Fibroblast of lung (primary cell): Measurements from ENCODE around the gene OXA1L. TPM values are rescaled to one million over a fixed set of nuclear protein-coding genes. Genes with fewer than 3 reads are reported as not detected.
"Not testable (repeated sequence)": the region's sequence is repeated elsewhere in the genome, so short reads cannot be mapped to it uniquely, and the experiment has no call there.

Experiments
- DNase-seq, 2 donors: peaks; one replicate each; pipeline versions ENCODE4 v3.0.0 to v3.0.0-alpha.2; 2010; ENCODE audit warnings: low read depth in 2 of 2
- H2AFZ ChIP-seq: 2 replicates; pipeline ENCODE4 v1.5.1; 2012; ENCODE audit warnings: low read length, control low read depth, inconsistent platforms
- H3K27ac ChIP-seq: 2 replicates; pipeline ENCODE4 v1.5.1; 2011; ENCODE audit warnings: low read length, control low read depth; ENCODE audit not compliant: insufficient read depth
- H3K27me3 ChIP-seq: 2 replicates; pipeline ENCODE4 v1.5.1; 2011; ENCODE audit warnings: mild to moderate bottlenecking, low read length; ENCODE audit not compliant: control insufficient read depth, insufficient read depth
- H3K36me3 ChIP-seq: 2 replicates; pipeline ENCODE4 v1.5.1; 2011; ENCODE audit warnings: low read length; ENCODE audit not compliant: control insufficient read depth, insufficient read depth
- H3K4me1 ChIP-seq: 2 replicates; pipeline ENCODE4 v1.5.1; 2011; ENCODE audit warnings: low read length; ENCODE audit not compliant: control insufficient read depth, insufficient read depth; ENCODE audit errors: extremely low read depth
- H3K4me2 ChIP-seq: 2 replicates; pipeline ENCODE4 v1.5.1; 2011; ENCODE audit warnings: low read length, control low read depth; ENCODE audit not compliant: insufficient read depth; ENCODE audit errors: extremely low read depth
- H3K4me3 ChIP-seq, 4 experiments: fragments of 200-600 bp in 1 of 4; sonication (generic) in 1 of 4; replicated peaks in 1 of 4; 2 replicates each; pipeline ENCODE4 v1.5.1; 2011 to 2016; ENCODE audit warnings: low read length in 4 of 4, low read depth in 3 of 4, mild to moderate bottlenecking in 3 of 4, control low read depth in 2 of 4, inconsistent platforms in 1 of 4, mixed read lengths in 1 of 4; ENCODE audit not compliant: insufficient read depth in 1 of 4; ENCODE audit errors: control extremely low read depth in 1 of 4
- H3K79me2 ChIP-seq: 2 replicates; pipeline ENCODE4 v1.5.1; 2012; ENCODE audit warnings: mild to moderate bottlenecking, low read length, inconsistent platforms; ENCODE audit not compliant: control insufficient read depth, insufficient read depth
- H3K9ac ChIP-seq: 2 replicates; pipeline ENCODE4 v1.5.1; 2011; ENCODE audit warnings: mild to moderate bottlenecking, low read length, control low read depth; ENCODE audit not compliant: insufficient read depth
- H3K9me3 ChIP-seq: 2 replicates; pipeline ENCODE4 v1.5.1; 2012; ENCODE audit warnings: low read depth, low read length; ENCODE audit not compliant: control insufficient read depth, insufficient read depth
- H4K20me1 ChIP-seq: 2 replicates; pipeline ENCODE4 v1.5.1; 2011; ENCODE audit warnings: low read length; ENCODE audit not compliant: control insufficient read depth, insufficient read depth; ENCODE audit errors: extremely low read depth
- CTCF ChIP-seq, 2 donors: IDR thresholded peaks in 1 of 2; conservative IDR thresholded peaks in 1 of 2; 1 replicate in 1 of 2; 2 replicates in 1 of 2; pipeline ENCODE4 v1.5.1; 2011 to 2012; ENCODE audit warnings: low read length in 2 of 2, control low read depth in 1 of 2, inconsistent platforms in 1 of 2, low read depth in 1 of 2, mild to moderate bottlenecking in 1 of 2
- EZH2 ChIP-seq: IDR thresholded peaks from 2 replicates; pipeline ENCODE4 v1.5.1; 2012; ENCODE audit warnings: low read length, control low read depth, mild to moderate bottlenecking; ENCODE audit errors: missing control alignments
- polyA plus RNA-seq, 2 donors: library from polyadenylated mRNA; depleted of rRNA in 1 of 2; stranded (reverse) in 1 of 2; unstranded in 1 of 2; fragments of >200 nt; gene quantifications; 2 replicates each; pipeline ENCODE4 v1.2.1, GENCODE V29; 2011 to 2012; ENCODE audit warnings: missing spikeins in 1 of 2
- total RNA-seq: library from RNA; depleted of rRNA; stranded (reverse); fragments of >200 nt; gene quantifications from 2 replicates; pipeline ENCODE4 v1.2.1, GENCODE V29; 2014

Gene OXA1L
- total and polyA plus RNA-seq, 2 donors (not counting 1 experiment from before 2014, with no cell fraction given) = 67.2 to 141 TPM

GRCh38 chr14:22723815-22724214, 42.7 kb upstream of the OXA1L start:
- Histone ChIP-seq H3K9ac (no peak overlapping the region), H3K4me2 (no peak overlapping the region), H3K4me3 (no peak overlapping the region)

GRCh38 chr14:22724847-22725246, 41.6 kb upstream of the OXA1L start:
- not testable (repeated sequence) for DNase-seq, H3K4me2 ChIP-seq, H3K9ac ChIP-seq

More at GRCh38 chr14:22723815-22724214, 42.7 kb upstream of the OXA1L start:
- Histone ChIP-seq H3K4me1 (no peaks in the 10 kb centered on the region), H3K27me3 (no peaks in the 10 kb centered on the region), H4K20me1 (no peaks in the 10 kb centered on the region), H3K79me2 (no peaks in the 10 kb centered on the region), H3K9me3 (no peaks in the 10 kb centered on the region), H3K36me3 (no peaks in the 10 kb centered on the region), H2AFZ (no peak overlapping the region), H3K27ac (no peak overlapping the region)
- no peak for TF ChIP-seq EZH2
- no peak for TF ChIP-seq CTCF (conservative IDR thresholded peaks at IDR 0.05 in 1 of 2, IDR thresholded peaks at IDR 0.05 in 1 of 2; ENCODE audit: low read depth in 1 of 2, low read length in 2 of 2)
- DNase-seq = no peak

GRCh38 chr14:22725374-22725773, 41.1 kb upstream of the OXA1L start:
- H3K9ac ChIP-seq, H3K27me3 ChIP-seq, H3K36me3 ChIP-seq, H4K20me1 ChIP-seq, H3K4me1 ChIP-seq, H3K27ac ChIP-seq, H3K4me3 ChIP-seq, H3K79me2 ChIP-seq, H3K4me2 ChIP-seq, DNase-seq, H2AFZ ChIP-seq, H3K9me3 ChIP-seq: not testable (repeated sequence)

More at GRCh38 chr14:22724847-22725246, 41.6 kb upstream of the OXA1L start:
- H3K79me2 ChIP-seq, H3K4me1 ChIP-seq, H3K4me3 ChIP-seq, H3K9me3 ChIP-seq, H3K27ac ChIP-seq, H3K27me3 ChIP-seq, H3K36me3 ChIP-seq, H4K20me1 ChIP-seq, H2AFZ ChIP-seq: not testable (repeated sequence)

GRCh38 chr14:22726012-22726411, 40.5 kb upstream of the OXA1L start:
- H3K4me2 ChIP-seq = no peak overlapping the region
- DNase-seq = no peak

GRCh38 chr14:22732062-22732461, 34.4 kb upstream of the OXA1L start:
- H3K27me3 ChIP-seq, H3K9ac ChIP-seq, H3K9me3 ChIP-seq, H3K4me1 ChIP-seq, H3K4me3 ChIP-seq, H3K4me2 ChIP-seq, H4K20me1 ChIP-seq, H3K79me2 ChIP-seq, H3K36me3 ChIP-seq, H2AFZ ChIP-seq, H3K27ac ChIP-seq, DNase-seq: not testable (repeated sequence)

More at GRCh38 chr14:22726012-22726411, 40.5 kb upstream of the OXA1L start:
- TF ChIP-seq CTCF (conservative IDR thresholded peaks at IDR 0.05 in 1 of 2, IDR thresholded peaks at IDR 0.05 in 1 of 2; ENCODE audit: low read depth in 1 of 2, low read length in 2 of 2) (no peak), EZH2 (no peak)
- H3K36me3 ChIP-seq = no peaks in the 10 kb centered on the region
- no peaks in the 10 kb centered on the region for H3K27me3 ChIP-seq
- no peaks in the 10 kb centered on the region for H3K9me3 ChIP-seq
- H3K79me2 ChIP-seq = no peaks in the 10 kb centered on the region
- no peak overlapping the region for H3K9ac ChIP-seq
- no peaks in the 10 kb centered on the region for H4K20me1 ChIP-seq
- H3K4me3 ChIP-seq = no peak overlapping the region
- H3K27ac ChIP-seq = no peak overlapping the region
- no peaks in the 10 kb centered on the region for H3K4me1 ChIP-seq
- H2AFZ ChIP-seq = no peak overlapping the region
